Measurements from ENCODE around the gene RPL26.
"Not testable (repeated sequence)": the region's sequence is repeated elsewhere in the genome, so short reads cannot be mapped to it uniquely, and the experiment has no call there.

RPL26 gene

GRCh38 chr17:8394497-8394896, 11.5 kb upstream of the RPL26 start:
- DNase-seq (ENCODE audit: low read depth): not testable (repeated sequence)

GRCh38 chr17:8393470-8394231, 10.7 kb upstream of the RPL26 start:
- DNase-seq (ENCODE audit: low read depth): no peak

- no peak for DNase-seq (ENCODE audit: low read depth)
These were observed 9.9 kb upstream of the RPL26 start for GRCh38 chr17:8392674-8393469.

GRCh38 chr17:8392274-8392673, 9.3 kb upstream of the RPL26 start:
- no peak for DNase-seq (ENCODE audit: low read depth)

- no peak for DNase-seq (ENCODE audit: low read depth)
These were observed 8.7 kb upstream of the RPL26 start for GRCh38 chr17:8391711-8392110.

GRCh38 chr17:8387914-8388651, 5.1 kb upstream of the RPL26 start:
- no peak for DNase-seq (ENCODE audit: low read depth)

GRCh38 chr17:8386841-8387240, 3.8 kb upstream of the RPL26 start:
- DNase-seq (ENCODE audit: low read depth): no peak

GRCh38 chr17:8384801-8385378, 1.9 kb upstream of the RPL26 start:
- DNase-seq (ENCODE audit: low read depth): peak; percentile 77

GRCh38 chr17:8382880-8383142, 182 bp downstream of the RPL26 start:
- DNase-seq (ENCODE audit: low read depth): no peak

GRCh38 chr17:8382052-8382879, 727 bp downstream of the RPL26 start:
- DNase-seq (ENCODE audit: low read depth): no peak

- no peak for DNase-seq (ENCODE audit: low read depth)
These were observed 2.9 kb downstream of the RPL26 start for GRCh38 chr17:8380049-8380448.

- not testable (repeated sequence) for DNase-seq (ENCODE audit: low read depth)
These were observed 4.9 kb downstream of the RPL26 start for GRCh38 chr17:8378117-8378516.

GRCh38 chr17:8377422-8377821, 5.6 kb downstream of the RPL26 start:
- DNase-seq (ENCODE audit: low read depth): no peak

GRCh38 chr17:8376271-8377067, 6.5 kb downstream of the RPL26 start, which contains the start of gene KRABD2:
Gene KRABD2, minus strand, starts transcription at chr17:8376704.
- DNase-seq (ENCODE audit: low read depth): peak; percentile 40

GRCh38 chr17:8375738-8376259, 7.2 kb downstream of the RPL26 start:
- DNase-seq (ENCODE audit: low read depth): no peak

GRCh38 chr17:8373856-8374255, 9.1 kb downstream of the RPL26 start:
- not testable (repeated sequence) for DNase-seq (ENCODE audit: low read depth)

GRCh38 chr17:8372422-8372821, 10.6 kb downstream of the RPL26 start:
- DNase-seq (ENCODE audit: low read depth): no peak

- no peak for DNase-seq (ENCODE audit: low read depth)
These were observed 11.2 kb downstream of the RPL26 start for GRCh38 chr17:8371786-8372185.

GRCh38 chr17:8369944-8370343, 13.0 kb downstream of the RPL26 start:
- DNase-seq (ENCODE audit: low read depth): no peak

GRCh38 chr17:8368193-8368592, 14.8 kb downstream of the RPL26 start:
- DNase-seq (ENCODE audit: low read depth): no peak

GRCh38 chr17:8366231-8366630, 16.8 kb downstream of the RPL26 start:
- DNase-seq (ENCODE audit: low read depth): no peak
